IgD-negative memory B cell (primary cell): ENCODE data around the gene LMF1. TPM values are rescaled to one million over a fixed set of nuclear protein-coding genes. Genes with fewer than 3 reads are reported as not detected.
"Not testable (repeated sequence)": the region's sequence is repeated elsewhere in the genome, so short reads cannot be mapped to it uniquely, and the experiment has no call there.

Experiments
- H3K27ac Mint-ChIP-seq, 3 donors: one replicate each; pipeline ENCODE4 v1.8.0; 2020 to 2022; ENCODE audit warnings: mild to moderate bottlenecking in 3 of 3, mixed read lengths in 3 of 3, moderate library complexity in 1 of 3
- H3K27me3 Mint-ChIP-seq: one replicate; pipeline ENCODE4 v1.8.0; 2021; ENCODE audit warnings: mixed read lengths
- H3K36me3 Mint-ChIP-seq: one replicate; pipeline ENCODE4 v1.8.0; 2020; ENCODE audit warnings: mild to moderate bottlenecking, mixed read lengths
- H3K4me1 Mint-ChIP-seq, 3 donors: one replicate each; pipeline ENCODE4 v1.8.0; 2020 to 2022; ENCODE audit warnings: mixed read lengths in 3 of 3, mild to moderate bottlenecking in 1 of 3
- H3K4me3 Mint-ChIP-seq, 4 donors: one replicate each; pipeline ENCODE4 v1.8.0; 2020 to 2022; ENCODE audit warnings: mild to moderate bottlenecking in 4 of 4, mixed read lengths in 4 of 4, moderate library complexity in 3 of 4
- H3K9me3 Mint-ChIP-seq, 3 donors: one replicate each; pipeline ENCODE4 v1.8.0; 2020 to 2021; ENCODE audit warnings: mixed read lengths in 3 of 3, mild to moderate bottlenecking in 1 of 3
- polyA plus RNA-seq: library from polyadenylated mRNA; unstranded; fragments of 300-500 nt; fragmentation: Illumina TruSeq; gene quantifications from one replicate; pipeline ENCODE4 v1.2.3, GENCODE V29; 2021

Gene LMF1
- polyA plus RNA-seq, 1 donor from 2014 or later: 16.1 TPM

DNA sequence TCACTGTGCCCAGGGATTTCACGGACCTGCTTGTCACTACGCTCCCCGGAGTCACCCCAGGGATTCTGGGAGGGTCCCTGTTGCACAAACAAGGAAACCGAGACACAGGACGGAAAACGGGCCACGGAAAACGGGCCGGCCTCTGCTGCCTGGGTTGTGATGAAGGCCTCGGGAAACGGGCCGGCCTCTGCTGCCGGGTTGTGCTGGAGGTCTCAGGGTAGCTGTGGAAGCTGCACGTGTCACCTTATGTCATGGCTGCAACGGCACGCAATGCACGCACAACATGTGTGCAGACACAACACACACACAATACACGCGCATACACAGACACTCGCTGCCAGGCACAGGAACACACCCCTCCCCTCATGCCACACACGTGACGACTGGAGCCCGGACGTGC is 143.3 kb downstream of the LMF1 start:
- H3K4me1 Mint-ChIP-seq: no peaks in the 10 kb centered on the region
- peak overlapping the region in 2 of 3 donors; percentile 31 to 43 for H3K27ac Mint-ChIP-seq
- H3K27me3 Mint-ChIP-seq: peaks cover 22% of the 10 kb centered on the region
- no peak overlapping the region for H3K4me3 Mint-ChIP-seq
- H3K36me3 Mint-ChIP-seq: no peaks in the 10 kb centered on the region
- no peaks in the 10 kb centered on the region for H3K9me3 Mint-ChIP-seq

DNA sequence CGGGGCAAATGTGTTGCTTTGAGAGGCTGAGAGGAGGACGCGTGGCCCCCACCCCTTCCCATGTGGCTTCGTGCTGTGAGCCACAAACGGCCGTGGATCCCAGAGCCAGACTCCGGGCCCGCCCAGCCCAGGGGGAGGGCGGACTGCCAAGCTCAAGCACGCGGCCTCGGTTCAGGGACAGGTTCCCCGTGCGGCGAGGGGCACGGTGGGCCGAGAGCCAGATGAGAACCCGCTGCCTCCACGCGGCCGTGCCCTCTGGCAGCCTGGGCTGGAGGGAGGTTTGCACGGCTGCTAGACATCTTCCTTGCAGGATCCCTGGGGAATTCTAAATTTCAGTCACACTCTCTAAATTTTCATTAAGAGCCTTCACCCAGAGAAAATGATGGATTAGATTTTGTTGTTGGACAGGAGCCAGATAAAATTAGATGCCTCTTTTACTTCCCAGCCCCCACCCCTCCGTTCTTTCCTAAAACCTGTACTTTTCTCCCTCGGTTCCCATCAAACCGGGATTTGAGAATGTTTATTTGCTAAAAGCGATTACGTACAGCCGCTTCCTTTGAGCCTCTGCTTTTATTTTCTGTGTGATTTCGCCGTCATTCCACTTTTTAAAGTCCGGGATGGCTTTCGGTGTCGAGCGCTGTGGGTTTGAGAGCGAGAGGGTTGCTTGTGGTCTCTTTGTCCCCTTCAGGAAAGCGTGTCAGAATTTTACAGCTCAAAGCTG is 145.3 kb downstream of the LMF1 start:
- H3K4me1 Mint-ChIP-seq: no peaks in the 10 kb centered on the region
- H3K27ac Mint-ChIP-seq: no peak overlapping the region
- H3K4me3 Mint-ChIP-seq: no peak overlapping the region
- H3K27me3 Mint-ChIP-seq: peaks cover 32% of the 10 kb centered on the region
- H3K9me3 Mint-ChIP-seq: peaks cover 0 to 2% (median 0%) of the 10 kb centered on the region in 3 donors
- no peaks in the 10 kb centered on the region for H3K36me3 Mint-ChIP-seq

DNA sequence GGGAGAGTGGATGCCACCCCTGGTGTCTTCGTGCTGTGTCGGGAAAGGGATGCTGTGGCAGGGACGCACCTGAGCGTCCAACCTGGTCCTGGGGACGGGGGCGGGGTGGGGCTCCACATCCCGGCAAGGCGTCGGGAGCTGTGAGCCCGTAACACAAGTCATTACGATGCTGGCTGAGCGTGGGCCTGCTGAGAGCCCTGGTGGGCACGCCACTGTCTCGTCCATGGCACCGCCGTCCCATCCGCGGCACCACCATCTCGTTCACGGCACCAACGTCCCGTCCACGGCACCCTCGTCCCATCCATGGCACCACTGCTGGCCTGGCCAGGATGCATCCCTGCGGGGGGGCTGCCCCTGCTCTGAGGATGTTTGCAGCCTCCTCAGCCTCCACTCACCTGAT is 146.2 kb downstream of the LMF1 start:
- H3K4me1 Mint-ChIP-seq: peaks cover 0 to 2% (median 2%) of the 10 kb centered on the region in 3 donors
- peaks cover 35% of the 10 kb centered on the region for H3K27me3 Mint-ChIP-seq
- H3K36me3 Mint-ChIP-seq: no peaks in the 10 kb centered on the region
- H3K9me3 Mint-ChIP-seq: peaks cover 0 to 2% (median 0%) of the 10 kb centered on the region in 3 donors
- no peak overlapping the region for H3K27ac Mint-ChIP-seq
- no peak overlapping the region for H3K4me3 Mint-ChIP-seq

DNA sequence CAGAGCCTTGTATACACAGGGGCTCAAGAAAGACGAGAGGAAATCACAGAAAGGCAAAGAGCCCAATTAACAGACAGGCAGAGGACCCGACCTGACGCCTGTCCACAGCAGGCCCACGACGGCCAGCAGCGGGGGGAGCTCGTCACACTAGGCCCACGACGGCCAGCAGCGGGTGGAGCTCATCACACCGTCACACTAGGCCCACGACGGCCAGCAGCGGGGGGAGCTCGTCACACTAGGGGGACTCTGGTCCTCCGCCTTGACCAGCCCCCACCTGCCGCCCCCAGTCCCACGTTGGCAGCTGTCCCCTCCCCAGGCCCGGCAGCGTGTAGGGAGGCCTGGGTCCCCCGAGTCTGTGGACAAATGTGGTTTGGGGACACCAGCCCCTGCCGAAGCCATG is 146.6 kb downstream of the LMF1 start:
- peaks cover 0 to 2% (median 2%) of the 10 kb centered on the region in 3 donors for H3K4me1 Mint-ChIP-seq
- no peaks in the 10 kb centered on the region for H3K36me3 Mint-ChIP-seq
- H3K9me3 Mint-ChIP-seq: peaks cover 0 to 2% (median 0%) of the 10 kb centered on the region in 3 donors
- H3K4me3 Mint-ChIP-seq: no peak overlapping the region
- peaks cover 37% of the 10 kb centered on the region for H3K27me3 Mint-ChIP-seq
- H3K27ac Mint-ChIP-seq: no peak overlapping the region

DNA sequence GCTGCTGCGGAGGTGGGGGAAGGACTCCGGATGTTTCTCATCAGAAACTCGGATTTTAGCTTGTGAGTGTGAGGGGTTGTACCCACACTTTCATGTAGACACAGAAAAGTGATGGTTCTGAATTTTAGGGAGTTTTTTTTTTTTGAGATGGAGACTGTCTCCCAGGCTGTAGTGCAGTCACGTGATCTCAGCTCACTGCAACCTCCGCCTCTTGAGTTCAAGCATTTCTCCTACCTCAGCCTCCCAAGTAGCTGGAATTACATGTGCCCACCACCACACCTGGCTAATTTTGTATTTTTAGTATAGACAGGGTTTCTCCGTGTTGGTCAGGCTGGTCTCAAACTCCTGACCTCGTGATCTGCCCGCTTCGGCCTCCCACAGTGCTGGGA is 147.9 kb downstream of the LMF1 start:
- Mint-ChIP-seq H3K27ac (no peak overlapping the region), H3K9me3 (peaks cover 0 to 2% (median 0%) of the 10 kb centered on the region in 3 donors), H3K4me3 (no peak overlapping the region), H3K36me3 (no peaks in the 10 kb centered on the region), H3K27me3 (peaks cover 37% of the 10 kb centered on the region), H3K4me1 (peaks cover 0 to 2% (median 2%) of the 10 kb centered on the region in 3 donors)

DNA sequence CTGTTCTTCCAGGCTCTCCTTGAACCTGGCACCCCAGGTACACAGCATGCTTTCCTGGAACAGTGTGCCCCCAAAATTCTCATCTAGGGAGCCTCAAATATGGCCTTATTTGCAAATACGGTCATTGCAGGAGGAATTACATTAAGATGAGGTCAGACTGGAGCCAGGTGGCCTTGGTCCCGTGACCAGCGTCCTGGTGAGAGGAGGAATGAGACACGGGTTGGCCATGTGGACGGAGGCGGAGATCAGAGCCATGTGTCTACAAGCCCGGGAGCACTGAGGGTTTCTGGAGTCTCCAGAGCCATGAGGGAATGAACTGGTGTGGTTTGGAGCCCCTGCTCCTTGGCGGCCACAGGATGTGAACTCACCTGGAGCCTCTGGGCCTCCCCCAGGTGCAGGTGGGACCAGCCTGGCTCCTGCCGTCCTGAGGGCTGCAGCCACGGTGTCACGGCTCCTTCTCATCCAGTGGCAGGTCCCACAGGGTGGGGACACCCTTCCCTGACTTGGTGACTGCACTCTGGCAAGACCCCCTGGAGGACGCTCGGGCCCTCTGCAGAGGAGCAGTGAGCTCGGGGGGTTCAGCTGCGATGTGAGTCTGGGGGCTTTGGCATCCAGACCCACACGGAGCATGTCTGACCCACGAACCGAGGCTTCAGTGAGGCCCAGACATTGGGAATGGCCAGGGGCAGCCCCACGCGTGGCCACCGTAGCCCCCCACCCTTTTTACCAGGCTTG is 148.4 kb downstream of the LMF1 start:
- Mint-ChIP-seq H3K9me3 (peaks cover 0 to 2% (median 0%) of the 10 kb centered on the region in 3 donors), H3K36me3 (no peaks in the 10 kb centered on the region), H3K27me3 (peaks cover 37% of the 10 kb centered on the region), H3K4me1 (peaks cover 0 to 2% (median 2%) of the 10 kb centered on the region in 3 donors), H3K4me3 (peak overlapping the region in 1 of 4 donors; percentile 78), H3K27ac (no peak overlapping the region)

DNA sequence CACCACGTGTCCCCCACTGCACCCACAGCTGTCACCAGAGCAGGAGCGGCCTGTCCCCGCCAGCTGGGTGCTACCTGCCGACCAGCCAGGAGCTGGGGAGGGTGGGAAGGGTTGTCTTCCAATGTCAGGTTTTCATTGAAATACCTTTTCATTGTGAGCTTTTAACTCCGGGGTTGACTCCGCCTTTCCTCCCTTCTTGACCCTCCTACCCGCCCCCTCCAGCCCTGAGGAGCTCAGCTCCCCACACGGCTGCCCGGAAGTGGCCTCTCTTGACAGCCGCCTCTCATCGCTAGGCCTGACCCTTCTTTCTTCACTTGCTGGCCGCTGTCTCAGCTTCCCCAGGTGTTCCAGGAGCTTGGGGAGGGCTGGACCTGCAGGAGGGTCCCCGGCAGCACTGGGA is 149.0 kb downstream of the LMF1 start:
- no peak overlapping the region for H3K27ac Mint-ChIP-seq
- peaks cover 0 to 2% (median 0%) of the 10 kb centered on the region in 3 donors for H3K9me3 Mint-ChIP-seq

DNA sequence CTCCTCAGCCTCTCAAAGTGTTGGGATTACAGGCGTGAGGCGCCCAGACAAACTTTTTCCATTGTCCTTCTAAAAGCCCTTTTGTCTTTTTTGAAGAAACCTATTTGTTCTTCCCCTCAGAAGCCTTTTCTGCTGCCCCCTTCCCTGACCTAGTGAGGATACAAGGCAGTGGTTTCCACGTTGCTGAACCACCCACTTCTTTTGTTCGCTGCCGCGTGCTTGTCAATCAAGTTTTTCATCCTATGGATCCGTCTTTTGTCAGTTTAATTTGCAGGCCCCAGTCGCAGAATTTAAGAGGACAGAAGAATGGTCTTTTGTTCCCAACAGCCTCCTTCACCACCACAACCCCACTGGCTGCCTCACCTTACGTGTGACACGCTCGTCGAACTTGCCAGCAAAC is 150.0 kb downstream of the LMF1 start:
- no peaks in the 10 kb centered on the region for H3K36me3 Mint-ChIP-seq
- H3K27me3 Mint-ChIP-seq: peaks cover 39% of the 10 kb centered on the region
- peaks cover 0 to 2% (median 2%) of the 10 kb centered on the region in 3 donors for H3K4me1 Mint-ChIP-seq
- no peak overlapping the region for H3K27ac Mint-ChIP-seq
- H3K9me3 Mint-ChIP-seq: peaks cover 0 to 2% (median 0%) of the 10 kb centered on the region in 3 donors
- H3K4me3 Mint-ChIP-seq: no peak overlapping the region

More for the DNA sequence above, 149.0 kb downstream of the LMF1 start:
- Mint-ChIP-seq H3K4me3 (peak overlapping the region in 1 of 4 donors; percentile 78), H3K27me3 (peaks cover 37% of the 10 kb centered on the region), H3K4me1 (peaks cover 0 to 2% (median 2%) of the 10 kb centered on the region in 3 donors), H3K36me3 (no peaks in the 10 kb centered on the region)

DNA sequence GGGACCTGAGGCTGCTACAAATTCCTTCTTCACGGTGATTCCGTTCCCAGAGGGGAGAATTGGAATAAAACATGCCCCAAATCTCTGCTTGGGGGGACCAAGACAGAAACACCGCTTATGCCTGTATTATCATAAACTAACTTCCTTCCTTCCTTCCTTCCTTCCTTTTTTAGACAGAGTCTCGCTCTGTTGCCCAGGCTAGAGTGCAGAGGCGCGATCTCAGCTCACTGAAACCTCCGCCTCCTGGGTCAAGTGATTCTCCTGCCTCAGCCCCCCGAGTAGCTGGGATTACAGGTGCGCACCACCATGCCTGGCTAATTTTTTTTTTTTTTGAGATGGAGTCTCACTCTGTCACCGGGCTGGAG is 150.8 kb downstream of the LMF1 start:
- H3K4me1 Mint-ChIP-seq, H3K27ac Mint-ChIP-seq, H3K36me3 Mint-ChIP-seq, H3K9me3 Mint-ChIP-seq, H3K4me3 Mint-ChIP-seq: not testable (repeated sequence)
- H3K27me3 Mint-ChIP-seq: peaks cover 37% of the 10 kb centered on the region

DNA sequence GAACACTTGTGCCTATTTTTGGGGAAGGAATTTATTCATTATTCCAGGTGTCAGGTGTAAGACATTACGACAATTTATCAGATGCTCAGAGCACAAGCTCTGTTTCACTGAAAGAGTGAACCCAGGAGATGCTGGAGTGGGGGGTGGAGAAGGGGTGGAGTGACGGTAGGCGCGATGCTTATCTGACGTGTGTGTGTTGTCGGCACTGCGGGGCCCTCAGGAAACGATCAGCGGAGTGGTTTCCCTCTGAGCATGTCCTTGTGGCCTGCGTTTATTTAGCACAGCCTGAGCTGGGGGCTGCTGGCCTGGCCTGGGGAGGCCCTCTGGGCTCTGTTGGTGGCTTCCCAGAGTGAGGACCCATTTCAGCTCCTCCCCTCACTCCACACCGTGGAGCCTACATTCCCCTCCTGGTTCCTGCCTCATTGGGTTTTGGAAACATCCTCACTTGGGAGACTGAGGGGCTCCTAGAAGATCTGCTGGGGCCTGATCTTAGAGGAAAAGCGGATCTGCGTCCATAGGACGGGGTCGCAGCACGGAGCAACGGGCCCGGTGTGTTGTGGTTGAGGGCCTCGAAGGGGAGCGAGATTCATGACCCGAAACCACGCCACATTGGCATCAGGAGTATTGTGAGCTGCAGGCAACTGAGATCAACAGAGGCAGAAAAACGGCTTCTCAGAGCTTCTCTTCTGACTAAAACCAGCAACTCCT is 151.3 kb downstream of the LMF1 start:
- H3K9me3 Mint-ChIP-seq: peaks cover 0 to 2% (median 0%) of the 10 kb centered on the region in 3 donors
- H3K27ac Mint-ChIP-seq: no peak overlapping the region
- peaks cover 41% of the 10 kb centered on the region for H3K27me3 Mint-ChIP-seq
- no peaks in the 10 kb centered on the region for H3K36me3 Mint-ChIP-seq
- H3K4me3 Mint-ChIP-seq: no peak overlapping the region
- peaks cover 0 to 2% (median 2%) of the 10 kb centered on the region in 3 donors for H3K4me1 Mint-ChIP-seq

DNA sequence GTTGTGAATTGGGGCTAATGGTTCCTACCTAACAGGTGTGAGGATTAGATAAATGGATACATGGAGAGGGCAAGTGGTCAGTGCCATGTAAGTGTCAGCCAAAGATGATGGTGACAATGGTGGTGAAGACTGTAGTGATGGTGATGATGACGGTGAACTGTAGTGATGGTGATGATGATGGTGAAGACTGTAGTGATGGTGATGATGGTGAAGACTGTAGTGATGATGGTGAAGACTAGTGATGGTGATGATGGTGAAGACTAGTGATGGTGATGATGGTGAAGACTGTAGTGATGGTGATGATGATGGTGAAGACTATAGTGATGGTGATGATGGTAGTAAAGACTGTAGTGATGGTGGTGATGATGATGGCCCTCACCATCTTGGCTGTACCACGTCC is 152.2 kb downstream of the LMF1 start:
- H3K9me3 Mint-ChIP-seq: peaks cover 0 to 2% (median 0%) of the 10 kb centered on the region in 3 donors
- no peaks in the 10 kb centered on the region for H3K36me3 Mint-ChIP-seq
- no peak overlapping the region for H3K4me3 Mint-ChIP-seq
- no peak overlapping the region for H3K27ac Mint-ChIP-seq
- peaks cover 42% of the 10 kb centered on the region for H3K27me3 Mint-ChIP-seq
- peaks cover 0 to 2% (median 2%) of the 10 kb centered on the region in 3 donors for H3K4me1 Mint-ChIP-seq

DNA sequence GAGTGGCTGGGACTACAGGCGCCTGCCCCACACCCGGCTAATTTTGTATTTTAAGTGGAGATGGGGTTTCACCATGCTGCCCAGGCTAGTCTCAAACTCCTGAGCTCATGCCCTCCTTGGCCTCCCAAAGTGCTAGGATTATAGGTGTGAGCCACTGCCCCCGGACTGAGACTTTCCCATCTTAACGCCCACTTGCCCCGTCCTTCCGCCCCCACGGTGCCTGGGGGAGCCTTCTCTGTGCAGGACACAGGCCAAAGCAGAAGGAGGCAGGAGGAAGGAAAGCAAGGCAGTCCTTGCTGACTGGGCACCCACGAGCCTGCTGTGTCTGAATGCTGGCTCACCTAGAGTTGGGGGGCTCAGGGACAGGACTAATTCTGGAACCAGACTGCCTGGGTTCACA is 152.7 kb downstream of the LMF1 start:
- Mint-ChIP-seq H3K4me3 (no peak overlapping the region), H3K27me3 (peaks cover 39% of the 10 kb centered on the region)

DNA sequence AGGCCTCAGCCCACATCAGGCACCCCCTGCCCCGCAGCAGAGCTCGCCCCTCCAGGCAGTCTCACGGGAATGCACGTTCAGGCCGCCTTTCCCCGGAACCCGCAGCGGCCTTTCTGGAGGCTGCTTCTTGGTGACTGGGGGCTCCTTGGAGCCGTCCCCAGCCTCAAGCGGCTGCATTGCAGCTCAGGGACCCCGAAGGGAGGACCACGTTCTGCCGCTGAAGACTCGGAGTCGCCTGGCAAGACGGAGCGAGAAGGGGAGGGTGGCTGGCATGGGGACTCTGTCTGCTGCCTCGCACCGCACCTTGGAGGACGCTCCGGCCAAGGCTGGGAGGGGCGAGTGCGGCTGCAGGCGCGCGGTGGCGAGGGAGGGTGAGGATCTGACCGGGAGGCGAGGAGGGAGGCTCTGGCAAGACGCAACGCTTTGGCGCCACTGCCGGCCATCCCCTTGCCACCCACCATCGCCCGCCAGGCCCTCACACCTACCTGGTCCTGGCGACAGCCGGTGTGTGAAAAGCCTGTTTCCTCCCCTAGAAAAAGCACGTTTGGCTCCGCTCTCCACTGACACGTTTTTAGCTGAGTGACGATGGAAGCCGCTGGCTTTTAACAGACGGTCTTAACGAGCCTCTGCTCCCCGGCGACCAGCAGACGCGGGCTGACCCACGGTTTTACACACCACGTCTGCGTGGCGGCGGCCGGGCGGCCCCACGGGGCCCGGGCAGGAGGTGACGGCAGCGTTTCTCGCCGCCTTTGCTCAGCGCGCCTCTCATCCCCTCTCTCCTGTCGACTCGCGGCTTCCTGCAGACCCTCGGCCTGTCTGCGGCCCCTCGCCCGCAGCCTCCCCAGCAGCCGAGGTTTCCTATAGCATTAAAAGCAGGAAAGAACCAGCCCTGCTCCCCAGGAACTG is 153.5 kb downstream of the LMF1 start:
- Mint-ChIP-seq H3K4me1 (peaks cover 2 to 4% (median 2%) of the 10 kb centered on the region in 3 donors), H3K4me3 (no peak overlapping the region), H3K27me3 (peaks cover 40% of the 10 kb centered on the region), H3K27ac (no peak overlapping the region), H3K36me3 (no peaks in the 10 kb centered on the region), H3K9me3 (peaks cover 0 to 6% (median under 1%) of the 10 kb centered on the region in 3 donors)

More for the DNA sequence above, 152.7 kb downstream of the LMF1 start:
- H3K36me3 Mint-ChIP-seq: no peaks in the 10 kb centered on the region
- H3K27ac Mint-ChIP-seq: no peak overlapping the region
- peaks cover 0 to 2% (median 0%) of the 10 kb centered on the region in 3 donors for H3K9me3 Mint-ChIP-seq
- H3K4me1 Mint-ChIP-seq: peaks cover 0 to 2% (median 2%) of the 10 kb centered on the region in 3 donors

DNA sequence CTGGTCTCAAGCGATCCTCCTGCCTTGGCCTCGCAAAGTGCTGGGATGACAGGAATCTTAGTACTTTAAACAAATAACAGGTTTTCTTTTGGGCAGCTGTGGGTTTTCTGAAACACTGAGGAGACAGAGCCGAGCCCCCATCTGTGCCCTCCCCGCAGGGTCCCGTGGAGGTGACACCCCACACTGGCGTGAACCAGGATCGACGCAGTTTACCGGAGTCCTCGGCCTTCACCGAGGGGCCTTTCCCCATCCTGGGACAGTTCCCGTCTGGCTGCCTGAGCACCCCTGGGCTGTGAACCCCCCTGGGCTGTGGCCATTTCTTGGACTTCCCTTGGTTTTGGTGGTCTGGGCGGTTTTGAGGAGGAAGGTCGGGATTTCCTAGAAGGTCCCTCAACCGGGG is 154.9 kb downstream of the LMF1 start:
- Mint-ChIP-seq H3K9me3 (peaks cover 0 to 4% (median 2%) of the 10 kb centered on the region in 3 donors), H3K36me3 (no peaks in the 10 kb centered on the region), H3K27me3 (peaks cover 40% of the 10 kb centered on the region), H3K4me3 (no peak overlapping the region), H3K4me1 (peaks cover 2 to 4% (median 2%) of the 10 kb centered on the region in 3 donors), H3K27ac (no peak overlapping the region)
